Measurements from ENCODE around the gene RELN. TPM values are rescaled to one million over a fixed set of nuclear protein-coding genes. Genes with fewer than 3 reads are reported as not detected.

The RELN gene
- total and polyA plus RNA-seq, 2 of the 13 experiments (the other 11 are each of a cell fraction or from before 2014, with no cell fraction given): 315 to 332 TPM

DNA sequence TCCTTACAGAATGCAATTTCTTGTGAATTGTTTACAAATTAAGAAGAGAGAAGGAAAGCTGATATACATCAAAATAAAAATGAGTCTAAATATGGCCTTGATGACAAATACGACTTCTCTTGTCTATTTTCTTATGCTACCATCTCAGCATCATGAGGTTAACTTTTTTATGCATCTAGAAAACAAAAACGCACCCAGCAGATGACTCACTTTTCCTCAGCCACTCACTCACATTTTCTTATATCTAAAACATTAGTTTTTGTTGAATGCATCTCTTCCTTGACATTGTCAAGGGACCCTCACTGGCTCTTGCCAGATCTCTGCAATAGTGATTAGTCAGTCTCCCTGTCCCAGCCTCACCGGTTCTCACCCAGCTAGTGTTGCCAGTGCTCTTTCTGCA lies 287.0 kb downstream of the RELN start:
- no peaks in the 10 kb centered on the region for H3K27me3 ChIP-seq (ENCODE audit: control insufficient read depth in 1 of 2, insufficient read depth in 2 of 2, low read length in 2 of 2)
- H3K36me3 ChIP-seq (replicated peaks in 1 of 2; ENCODE audit: control insufficient read depth in 1 of 2, insufficient read depth in 2 of 2, low read length in 2 of 2): peaks cover 0 to 15% of the 10 kb centered on the region in 2 experiments; a peak in 2 of 5 replicates
- H2AFZ ChIP-seq (ENCODE audit: low read length): no peak overlapping the region
- H3K79me2 ChIP-seq (ENCODE audit: insufficient read depth, low read length): no peaks in the 10 kb centered on the region
- ChIA-PET CTCF (ENCODE audit: low intra/inter-chr PET ratio, low total read pairs) (no interaction called here), POLR2A (no interaction called here)
- H3K4me3 ChIP-seq (replicated peaks in 1 of 3; ENCODE audit: insufficient read depth in 1 of 3, low read depth in 2 of 3, low read length in 3 of 3): no peak overlapping the region
- no peaks in the 10 kb centered on the region for H3K9me3 ChIP-seq (ENCODE audit: low read length)
- intact Hi-C loops (cut with micrococcal nuclease; ENCODE audit: unreplicated experiment): no loop called here
- no peaks in the 10 kb centered on the region for H4K20me1 ChIP-seq (ENCODE audit: insufficient read depth, low read length)
- FAIRE-seq (no peak), ATAC-seq (no peak), DNase-seq (ENCODE audit: low spot score) (no peak)
- no peak for TF ChIP-seq ZNF317 (CRISPR knock-in tag; IDR thresholded peaks at IDR 0.05)
- TF ChIP-seq RXRA (CRISPR knock-in tag; IDR thresholded peaks at IDR 0.05): no peak
- TF ChIP-seq SUZ12 (IDR thresholded peaks at IDR 0.05; ENCODE audit: low read depth, low read length): no peak
- no peak for TF ChIP-seq ZNF530 (CRISPR knock-in tag; IDR thresholded peaks at IDR 0.05; ENCODE audit: low read depth)
- WGBS (ENCODE audit: low lambda C conversion rate): 52% methylated on average over 3 of the region's 3 CpGs
- no peak overlapping the region for H3K27ac ChIP-seq (ENCODE audit: extremely low read length, insufficient read depth, low read length)
- in situ Hi-C loops (cut with HindIII; ENCODE audit: extremely low pct_ligation_motif_present, low pct_unique_long_range_greater_than_20kb): no loop called here
- no peak overlapping the region for H3K4me2 ChIP-seq (ENCODE audit: low read depth, low read length)
- BruUV-seq (replicated peaks): no TSS peak
- no peak overlapping the region for H3K9ac ChIP-seq (ENCODE audit: insufficient read depth, low read depth, low read length)
- H3K4me1 ChIP-seq (ENCODE audit: insufficient read depth, low read length): peaks cover 22% of the 10 kb centered on the region

DNA sequence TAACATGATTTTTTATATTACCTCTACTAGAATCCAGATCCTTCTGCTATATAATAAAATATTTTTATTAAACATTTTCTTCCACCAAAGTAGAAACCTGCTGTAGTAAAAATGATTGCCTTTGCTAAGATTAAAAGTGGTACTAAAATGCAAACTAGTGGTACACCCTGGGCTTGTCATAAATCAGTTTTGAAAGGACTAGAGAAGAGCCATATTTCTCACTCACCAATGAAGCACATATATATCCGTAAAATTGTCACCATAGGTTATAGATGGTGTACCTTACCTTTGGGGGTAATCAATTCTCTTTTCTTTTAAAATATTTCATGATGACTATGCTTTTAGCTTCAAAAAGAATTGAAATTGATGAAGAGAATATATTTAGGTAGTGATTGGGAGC lies 290.4 kb downstream of the RELN start:
- FAIRE-seq (no peak), DNase-seq (ENCODE audit: low spot score) (no peak), ATAC-seq (no peak)
- in situ Hi-C loops (cut with HindIII; ENCODE audit: extremely low pct_ligation_motif_present, low pct_unique_long_range_greater_than_20kb): no loop called here
- BruUV-seq (replicated peaks): no TSS peak
- no peaks in the 10 kb centered on the region for H3K27me3 ChIP-seq (ENCODE audit: control insufficient read depth in 1 of 2, insufficient read depth in 2 of 2, low read length in 2 of 2)
- H3K79me2 ChIP-seq (ENCODE audit: insufficient read depth, low read length): no peaks in the 10 kb centered on the region
- TF ChIP-seq ARID2 (CRISPR knock-in tag; IDR thresholded peaks at IDR 0.05; ENCODE audit: borderline replicate concordance): no peak
- no peaks in the 10 kb centered on the region for H3K4me1 ChIP-seq (ENCODE audit: insufficient read depth, low read length)
- 81% methylated on average over 1 of the region's 1 CpG for WGBS (ENCODE audit: low lambda C conversion rate)
- no peak overlapping the region for H3K4me3 ChIP-seq (replicated peaks in 1 of 3; ENCODE audit: insufficient read depth in 1 of 3, low read depth in 2 of 3, low read length in 3 of 3)
- H3K9me3 ChIP-seq (ENCODE audit: low read length): no peaks in the 10 kb centered on the region
- no peak overlapping the region for H3K4me2 ChIP-seq (ENCODE audit: low read depth, low read length)
- intact Hi-C loops (cut with micrococcal nuclease; ENCODE audit: unreplicated experiment): no loop called here
- no peak overlapping the region for H3K27ac ChIP-seq (ENCODE audit: extremely low read length, insufficient read depth, low read length)
- peaks cover 0 to 34% of the 10 kb centered on the region in 2 experiments; a peak in 3 of 5 replicates for H3K36me3 ChIP-seq (replicated peaks in 1 of 2; ENCODE audit: control insufficient read depth in 1 of 2, insufficient read depth in 2 of 2, low read length in 2 of 2)
- no peak overlapping the region for H2AFZ ChIP-seq (ENCODE audit: low read length)
- ChIA-PET POLR2A (no interaction called here), CTCF (ENCODE audit: low intra/inter-chr PET ratio, low total read pairs) (no interaction called here)
- H4K20me1 ChIP-seq (ENCODE audit: insufficient read depth, low read length): no peaks in the 10 kb centered on the region
- H3K9ac ChIP-seq (ENCODE audit: insufficient read depth, low read depth, low read length): no peak overlapping the region
